H1 (cell line): ENCODE measurements around the gene CUBN. TPM values are rescaled to one million over a fixed set of nuclear protein-coding genes. Genes with fewer than 3 reads are reported as not detected.

Source experiments
- CTCF ChIA-PET: fragments of 300-600 bp; sonication (Branson Sonifier 250); formaldehyde crosslinking; loops from one replicate; lab custom pipeline; 2021; ENCODE audit not compliant: partially characterized antibody; lab: Charles Lee
- POLR2A ChIA-PET: fragments of 300-600 bp; sonication (Branson Sonifier 250); formaldehyde crosslinking; loops from one replicate; lab custom pipeline; 2021; ENCODE audit warnings: inconsistent platforms; ENCODE audit not compliant: partially characterized antibody; lab: Charles Lee
- DNase-seq, 2 experiments: peaks; one replicate each; pipeline versions ENCODE4 v3.0.0 to v3.0.0-alpha.2; 2010 to 2022; ENCODE audit warnings: low spot score in 2 of 2, low read depth in 1 of 2, mixed read lengths in 1 of 2
- FAIRE-seq: peaks from 2 replicates; lab custom pipeline; 2011; peaks lifted over from hg19 to GRCh38; lab: Jason Lieb, UNC
- H2AFZ ChIP-seq: 2 replicates; pipeline ENCODE4 v1.8.1; 2012; ENCODE audit warnings: low read length, inconsistent platforms
- H2AK5ac ChIP-seq: 2 replicates; pipeline ENCODE4 v1.6.1; 2013; ENCODE audit warnings: low read depth, low read length
- H2BK120ac ChIP-seq: replicated peaks from 2 replicates; pipeline ENCODE3; 2013; ENCODE audit warnings: low read depth, low read length, inconsistent platforms
- H2BK12ac ChIP-seq: 2 replicates; pipeline ENCODE4 v1.6.1; 2013; ENCODE audit warnings: low read depth, low read length
- H2BK15ac ChIP-seq: 2 replicates; pipeline ENCODE4 v1.6.1; 2013; ENCODE audit warnings: low read length
- H2BK20ac ChIP-seq: 2 replicates; pipeline ENCODE4 v1.6.1; 2013; ENCODE audit warnings: low read length
- H2BK5ac ChIP-seq: 2 replicates; pipeline ENCODE4 v1.6.1; 2013; ENCODE audit warnings: low read depth, low read length
- H3K14ac ChIP-seq: 2 replicates; pipeline ENCODE4 v1.6.1; 2013; ENCODE audit warnings: inconsistent platforms; ENCODE audit not compliant: insufficient read length
- H3K18ac ChIP-seq: 2 replicates; pipeline ENCODE4 v1.6.1; 2013; ENCODE audit warnings: low read length; ENCODE audit errors: extremely low read depth
- H3K23ac ChIP-seq: 2 replicates; pipeline ENCODE4 v1.6.1; 2013; ENCODE audit warnings: inconsistent platforms; ENCODE audit not compliant: insufficient read length
- H3K23me2 ChIP-seq: 2 replicates; pipeline ENCODE4 v1.6.1; 2013; ENCODE audit warnings: low read depth, low read length
- H3K27ac ChIP-seq: 2 replicates; pipeline ENCODE4 v1.6.1; 2011; ENCODE audit warnings: low read depth, low read length, inconsistent platforms
- H3K27me3 ChIP-seq, 4 experiments: replicated peaks in 1 of 4; 1 replicate in 1 of 4; 2 replicates in 3 of 4; pipeline versions ENCODE4 v1.6.1 to v1.8.1; 2011 to 2013; ENCODE audit warnings: low read length in 3 of 4, mild to moderate bottlenecking in 3 of 4, inconsistent platforms in 2 of 4, mixed read lengths in 2 of 4, moderate library complexity in 1 of 4; ENCODE audit not compliant: control insufficient read depth in 3 of 4, insufficient read depth in 3 of 4; ENCODE audit errors: extremely low read depth in 1 of 4
- H3K36me3 ChIP-seq, 4 experiments: 2 replicates each; pipeline versions ENCODE4 v1.6.1 to v1.8.1; 2011 to 2013; ENCODE audit warnings: mild to moderate bottlenecking in 4 of 4, low read length in 3 of 4, moderate library complexity in 2 of 4, control low read depth in 1 of 4, inconsistent platforms in 1 of 4; ENCODE audit not compliant: insufficient read depth in 4 of 4, control insufficient read depth in 2 of 4
- H3K4ac ChIP-seq: replicated peaks from 2 replicates; pipeline ENCODE3; 2013; ENCODE audit warnings: low read length, low read depth, mixed read lengths, inconsistent platforms; ENCODE audit not compliant: insufficient read length
- H3K4me1 ChIP-seq, 4 experiments: replicated peaks in 1 of 4; 1 replicate in 1 of 4; 2 replicates in 3 of 4; pipeline versions ENCODE4 v1.6.1 to v1.8.1; 2011 to 2013; ENCODE audit warnings: low read length in 3 of 4, inconsistent platforms in 2 of 4, mixed read lengths in 1 of 4; ENCODE audit not compliant: insufficient read depth in 4 of 4, control insufficient read depth in 3 of 4
- H3K4me2 ChIP-seq, 2 experiments: 2 replicates each; pipeline versions ENCODE4 v1.6.1 to v1.8.1; 2011 to 2013; ENCODE audit warnings: low read depth in 2 of 2, low read length in 2 of 2, control low read depth in 1 of 2, inconsistent platforms in 1 of 2, mild to moderate bottlenecking in 1 of 2; ENCODE audit not compliant: insufficient read depth in 1 of 2
- H3K4me3 ChIP-seq, 4 experiments: fragments of 200-600, 300-600 bp in 1 of 4; sonication (generic), shearing (Covaris generic), sonication (Bioruptor Twin) in 1 of 4; 2 replicates each; pipeline versions ENCODE4 v1.5.1 to v1.8.1; 2011 to 2016; ENCODE audit warnings: low read length in 4 of 4, low read depth in 3 of 4, control low read depth in 2 of 4, inconsistent platforms in 2 of 4, mild to moderate bottlenecking in 2 of 4, mixed read lengths in 1 of 4, moderate library complexity in 1 of 4; ENCODE audit not compliant: insufficient read depth in 2 of 4; ENCODE audit errors: extremely low read depth in 1 of 4
- H3K56ac ChIP-seq: replicated peaks from 2 replicates; pipeline ENCODE3; 2013; ENCODE audit warnings: low read depth, mild to moderate bottlenecking, mixed read lengths, low read length, inconsistent platforms; ENCODE audit not compliant: insufficient read length
- H3K79me1 ChIP-seq: 2 replicates; pipeline ENCODE4 v1.6.1; 2013; ENCODE audit warnings: low read depth, low read length, control low read depth
- H3K79me2 ChIP-seq, 2 experiments: 2 replicates each; pipeline versions ENCODE4 v1.6.1 to v1.8.1; 2012 to 2013; ENCODE audit warnings: low read length in 2 of 2, mild to moderate bottlenecking in 2 of 2, inconsistent platforms in 1 of 2; ENCODE audit not compliant: insufficient read depth in 2 of 2, control insufficient read depth in 1 of 2
- H3K9ac ChIP-seq, 4 experiments: replicated peaks in 1 of 4; 1 replicate in 1 of 4; 2 replicates in 3 of 4; pipeline versions ENCODE4 v1.6.1 to v1.8.1; 2011 to 2013; ENCODE audit warnings: low read depth in 3 of 4, low read length in 3 of 4, control low read depth in 2 of 4, mild to moderate bottlenecking in 2 of 4, moderate library complexity in 2 of 4, inconsistent platforms in 1 of 4; ENCODE audit errors: extremely low read depth in 1 of 4
- H3K9me3 ChIP-seq, 2 experiments: 2 replicates each; pipeline versions ENCODE4 v1.6.1 to v1.8.1; 2012 to 2013; ENCODE audit warnings: mild to moderate bottlenecking in 2 of 2, moderate library complexity in 2 of 2, control low read depth in 1 of 2, inconsistent platforms in 1 of 2, low read depth in 1 of 2, low read length in 1 of 2, mixed read lengths in 1 of 2; ENCODE audit not compliant: insufficient read depth in 2 of 2
- H4K20me1 ChIP-seq, 2 experiments: replicated peaks in 1 of 2; 2 replicates each; pipeline versions ENCODE3 to v1.8.1; 2011 to 2013; ENCODE audit warnings: inconsistent platforms in 2 of 2, low read length in 2 of 2, mild to moderate bottlenecking in 1 of 2; ENCODE audit not compliant: insufficient read depth in 2 of 2, control insufficient read depth in 1 of 2
- H4K5ac ChIP-seq: 2 replicates; pipeline ENCODE4 v1.6.1; 2013; ENCODE audit warnings: low read length, low read depth, mixed read lengths, inconsistent platforms; ENCODE audit not compliant: insufficient read length
- H4K8ac ChIP-seq: 2 replicates; pipeline ENCODE4 v1.8.0; 2013; ENCODE audit warnings: mild to moderate bottlenecking, moderate library complexity, low read length, inconsistent platforms; ENCODE audit not compliant: insufficient read depth; ENCODE audit errors: extremely low read depth
- H4K91ac ChIP-seq: replicated peaks from 2 replicates; pipeline ENCODE3; 2013; ENCODE audit warnings: low read length, mixed read lengths, inconsistent platforms; ENCODE audit not compliant: insufficient read length
- CREB1 ChIP-seq: IDR thresholded peaks from 2 replicates; pipeline ENCODE4 v1.6.1; 2012; ENCODE audit warnings: inconsistent platforms
- CTBP2 ChIP-seq: IDR thresholded peaks from 2 replicates; pipeline ENCODE4 v1.7.0; 2011; ENCODE audit warnings: borderline replicate concordance, mild to moderate bottlenecking, moderate library complexity, mixed read lengths, low read length; ENCODE audit not compliant: insufficient read depth, insufficient read length
- EGR1 ChIP-seq: IDR thresholded peaks from 2 replicates; pipeline ENCODE4 v1.6.1; 2011; ENCODE audit warnings: low read depth, low read length, borderline replicate concordance
- EZH2 ChIP-seq: fragments of 200-600 bp; sonication (generic); IDR thresholded peaks from 2 replicates; pipeline ENCODE4 v1.7.1; 2012; ENCODE audit warnings: low read depth, mild to moderate bottlenecking, moderate library complexity, low read length, inconsistent platforms; ENCODE audit not compliant: severe bottlenecking
- NRF1 ChIP-seq: IDR thresholded peaks from 2 replicates; pipeline ENCODE4 v1.6.1; 2011; ENCODE audit warnings: mild to moderate bottlenecking, low read depth, low read length, improper control_type of control experiment
- POU5F1 ChIP-seq: IDR thresholded peaks from 2 replicates; pipeline ENCODE4 v1.6.1; 2011; ENCODE audit warnings: low read depth, mild to moderate bottlenecking, low read length, moderate library complexity
- RAD21 ChIP-seq, 2 experiments: IDR thresholded peaks in 1 of 2; conservative IDR thresholded peaks in 1 of 2; 2 replicates each; pipeline ENCODE4 v1.6.1; 2011; ENCODE audit warnings: low read depth in 2 of 2, low read length in 2 of 2, improper control_type of control experiment in 1 of 2, inconsistent platforms in 1 of 2, mild to moderate bottlenecking in 1 of 2, moderate library complexity in 1 of 2
- RBBP5 ChIP-seq: IDR thresholded peaks from 2 replicates; pipeline ENCODE4 v1.7.1; 2012; ENCODE audit warnings: low read depth, mild to moderate bottlenecking, inconsistent platforms, low read length, moderate library complexity, borderline replicate concordance
- RFX5 ChIP-seq: IDR thresholded peaks from 2 replicates; pipeline ENCODE4 v1.6.1; 2011; ENCODE audit warnings: low read depth, low read length, improper control_type of control experiment, borderline replicate concordance
- SP2 ChIP-seq: IDR thresholded peaks from 2 replicates; pipeline ENCODE4 v1.6.1; 2012; ENCODE audit warnings: mild to moderate bottlenecking, low read length, inconsistent platforms
- SP4 ChIP-seq: IDR thresholded peaks from 2 replicates; pipeline ENCODE4 v1.6.1; 2012; ENCODE audit warnings: low read length, inconsistent platforms
- SRF ChIP-seq: IDR thresholded peaks from 2 replicates; pipeline ENCODE4 v1.6.1; 2011; ENCODE audit warnings: mild to moderate bottlenecking, low read depth, low read length, moderate library complexity
- TCF12 ChIP-seq: IDR thresholded peaks from 2 replicates; pipeline ENCODE4 v1.6.1; 2011; ENCODE audit warnings: low read depth, mild to moderate bottlenecking, low read length
- ZNF274 ChIP-seq: IDR thresholded peaks from 2 replicates; pipeline ENCODE4 v1.7.0; 2012; ENCODE audit warnings: low read length, borderline replicate concordance; ENCODE audit errors: extremely low read depth
- WGBS, 2 experiments: shearing (Covaris generic) in 1 of 2; methylation state at CpG; one replicate each; pipeline versions ENCODE4 v1.1.6 to v1.1.7; 2013 to 2015; ENCODE audit warnings: low lambda C conversion rate in 2 of 2, mixed read lengths in 2 of 2, inconsistent platforms in 1 of 2, low coverage in 1 of 2, missing lambda C conversion rate in 1 of 2; ENCODE audit not compliant: insufficient replicate concordance in 2 of 2, insufficient coverage in 1 of 2, insufficient read length in 1 of 2; ENCODE audit errors: extremely low coverage in 1 of 2, missing lambda C conversion rate in 1 of 2; 5-methylcytosine and 5-hydroxymethylcytosine counted together
- polyA plus RNA-seq, 7 experiments: library from polyadenylated mRNA; depleted of rRNA in 3 of 7; stranded (reverse) in 5 of 7; unstranded in 2 of 7; fragments of >200 nt in 5 of 7; fragments of 200-250 nt in 2 of 7; gene quantifications; 1 replicate in 5 of 7; 2 replicates in 1 of 7; 4 replicates in 1 of 7; pipeline versions ENCODE4 v1.2.1 to v1.2.3, GENCODE V29; 2011 to 2013; ENCODE audit warnings: missing spikeins in 2 of 7, mixed read lengths in 2 of 7
- total RNA-seq: library from RNA; stranded (reverse); fragmentation: NEBNext Ultra II Directional; extraction: Animal tissue kit (Norgen Biotek cat#: 25700); gene quantifications from 2 replicates; pipeline ENCODE4 v1.2.1, GENCODE V29; 2021
- TF ChIP-seq, protein P1 (sequence below): IDR thresholded peaks from 2 replicates; pipeline ENCODE4 v1.6.1; 2012; ENCODE audit warnings: inconsistent platforms

The CUBN gene
- total and polyA plus RNA-seq, 2 of the 8 experiments (the other 6 are each of a cell fraction or from before 2014, with no cell fraction given) = 0.04 to 0.08 TPM

GRCh38 chr10:16960551-16960950 lies 169.1 kb downstream of the CUBN start:
- Histone ChIP-seq H3K23ac (no peak overlapping the region), H3K9me3 (no peaks in the 10 kb centered on the region), H4K91ac (no peak overlapping the region), H2AK5ac (no peak overlapping the region), H3K23me2 (no peaks in the 10 kb centered on the region), H3K4me1 (no peaks in the 10 kb centered on the region), H4K20me1 (no peaks in the 10 kb centered on the region), H2BK15ac (no peak overlapping the region), H3K36me3 (no peaks in the 10 kb centered on the region), H3K4me3 (no peak overlapping the region), H3K27ac (no peak overlapping the region), H3K4ac (no peak overlapping the region), H3K79me1 (no peaks in the 10 kb centered on the region), H3K9ac (no peak overlapping the region), H3K79me2 (no peaks in the 10 kb centered on the region), H3K14ac (no peak overlapping the region), H4K5ac (no peak overlapping the region), H2BK120ac (no peak overlapping the region), H2BK20ac (no peak overlapping the region), H3K18ac (no peak overlapping the region), H3K4me2 (no peak overlapping the region), H3K27me3 (no peaks in the 10 kb centered on the region), H2AFZ (no peak overlapping the region), H4K8ac (no peak overlapping the region), H2BK5ac (no peak overlapping the region), H3K56ac (no peak overlapping the region), H2BK12ac (no peak overlapping the region)
- no peak for FAIRE-seq
- 95% methylated on average over 4 of the region's 4 CpGs; no CpG with 5 or more reads in 1 of the 2 experiments for WGBS, 2 experiments
- POLR2A ChIA-PET = no interaction called here
- DNase-seq = no peak
- CTCF ChIA-PET = interaction anchor here (0.6 to 0.9 kb wide), 2 partner anchors 15 to 17 kb away, joined by 3 to 4 read pairs; no protein-coding TSS in a partner anchor
- TF ChIP-seq, protein P1, sequence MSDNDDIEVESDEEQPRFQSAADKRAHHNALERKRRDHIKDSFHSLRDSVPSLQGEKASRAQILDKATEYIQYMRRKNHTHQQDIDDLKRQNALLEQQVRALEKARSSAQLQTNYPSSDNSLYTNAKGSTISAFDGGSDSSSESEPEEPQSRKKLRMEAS = no peak
- no peak for TF ChIP-seq POU5F1
- no peak for TF ChIP-seq CREB1
- TF ChIP-seq EZH2 = no peak
- no peak for TF ChIP-seq ZNF274
- TF ChIP-seq RBBP5 = no peak
- TF ChIP-seq NRF1 = no peak
- no peak for TF ChIP-seq CTBP2
- no peak for TF ChIP-seq RAD21 (IDR thresholded peaks at IDR 0.05 in 1 of 2, conservative IDR thresholded peaks at IDR 0.05 in 1 of 2; ENCODE audit: low read depth in 2 of 2, low read length in 2 of 2)
- TF ChIP-seq RFX5 = no peak
- TF ChIP-seq TCF12 = no peak
- no peak for TF ChIP-seq EGR1
- no peak for TF ChIP-seq SRF
- TF ChIP-seq SP4 = no peak
- TF ChIP-seq SP2 = no peak
